ENCODE results near the gene BBS2. TPM values are rescaled to one million over a fixed set of nuclear protein-coding genes. Genes with fewer than 3 reads are reported as not detected.
A peak's percentile ranks its signal among the peaks of the same experiment; 100 is the strongest.
"Not testable (repeated sequence)": the region's sequence is repeated elsewhere in the genome, so short reads cannot be mapped to it uniquely, and the experiment has no call there.

BBS2 gene
- total RNA-seq, 2 experiments from 2014 or later: 8.4 to 9.6 TPM

DNA sequence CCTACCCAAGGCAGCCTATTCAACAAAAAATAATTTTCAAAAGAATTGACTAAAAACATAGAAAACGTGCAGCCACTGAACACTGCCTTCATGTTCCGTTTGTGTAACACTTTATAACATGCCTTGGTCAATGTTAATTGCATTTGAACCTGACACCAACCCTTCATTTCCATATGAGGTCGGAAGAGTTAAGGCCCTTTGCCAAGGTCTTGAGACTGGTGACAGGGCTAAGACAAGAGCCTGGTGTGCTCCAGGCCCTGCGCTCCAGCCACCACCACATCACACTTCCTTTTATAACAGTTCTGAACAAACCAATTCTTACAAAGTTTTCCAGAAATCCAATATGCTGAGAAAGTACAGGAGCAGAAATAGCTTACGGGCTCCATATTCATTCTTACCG is 4.2 kb downstream of the BBS2 start:
- H3K27ac Mint-ChIP-seq: no peak overlapping the region
- DNase-seq (no peak), ATAC-seq (no peak)
- no peak overlapping the region for H3K4me3 Mint-ChIP-seq
- no peaks in the 10 kb centered on the region for H3K36me3 Mint-ChIP-seq (ENCODE audit: low read depth)
- POLR2A ChIA-PET: no interaction called here
- CTCF ChIA-PET: interaction anchor here (1.1 to 1.6 kb wide), 2 partner anchors 11 to 61 kb away, joined by 4 read pairs; no protein-coding TSS in a partner anchor
- peaks cover 13% of the 10 kb centered on the region for H3K4me1 Mint-ChIP-seq (ENCODE audit: low read depth)
- H3K9me3 Mint-ChIP-seq (ENCODE audit: insufficient read depth): no peaks in the 10 kb centered on the region
- H3K27me3 Mint-ChIP-seq (ENCODE audit: low read depth): peaks cover 2% of the 10 kb centered on the region

DNA sequence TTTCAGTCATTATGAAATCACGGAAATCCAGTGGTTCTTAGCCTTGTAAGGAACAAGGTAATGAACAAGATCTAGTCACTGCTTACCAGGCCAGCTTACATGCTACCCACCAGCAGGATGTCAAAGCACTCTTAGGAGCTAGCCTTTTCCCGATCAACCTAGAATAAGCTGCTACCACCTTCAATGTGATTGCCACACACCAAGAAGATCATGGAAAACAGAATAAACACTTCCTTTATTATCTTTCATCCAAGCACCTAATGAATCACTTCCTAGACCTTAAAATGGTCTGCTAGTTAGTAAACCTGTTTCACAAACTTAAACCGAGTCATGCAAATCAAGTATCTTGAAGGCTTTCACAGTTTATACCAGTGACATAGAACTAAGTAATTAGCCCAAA is 5.0 kb downstream of the BBS2 start:
- ATAC-seq: no peak
- POLR2A ChIA-PET: no interaction called here
- H3K36me3 Mint-ChIP-seq (ENCODE audit: low read depth): no peaks in the 10 kb centered on the region

DNA sequence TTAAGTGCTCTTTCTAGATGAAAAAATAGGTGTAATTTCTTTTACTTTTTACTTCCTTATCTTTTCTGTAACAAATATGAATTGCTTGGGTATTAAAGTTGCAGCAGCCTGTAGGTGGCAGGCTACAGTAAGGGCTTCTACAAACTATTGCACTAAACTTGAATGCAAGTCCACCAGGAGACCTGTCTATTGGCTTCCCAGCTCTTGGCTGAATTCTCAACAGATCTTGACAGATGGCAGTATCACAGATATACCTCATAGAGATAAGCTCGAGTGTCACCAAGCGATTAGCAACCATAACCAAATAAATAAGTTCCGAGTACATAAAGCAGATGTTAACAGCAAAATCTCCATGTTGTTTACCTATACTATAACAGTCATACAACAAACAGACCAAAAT is 5.9 kb downstream of the BBS2 start:
- ChIA-PET CTCF (interaction anchor here (0.9 to 2.5 kb wide), 18 partner anchors 11 to 691 kb away, joined by 3 to 16 read pairs (median 4); partner anchors contain the start of gene HERPUD1), POLR2A (no interaction called here)
- peaks cover 2% of the 10 kb centered on the region for H3K27me3 Mint-ChIP-seq (ENCODE audit: low read depth)
- H3K4me3 Mint-ChIP-seq: no peak overlapping the region
- H3K9me3 Mint-ChIP-seq (ENCODE audit: insufficient read depth): no peaks in the 10 kb centered on the region
- peak; percentile 68 for DNase-seq
- peak; percentile 83 for ATAC-seq
- no peak overlapping the region for H3K27ac Mint-ChIP-seq
- peaks cover 3% of the 10 kb centered on the region for H3K4me1 Mint-ChIP-seq (ENCODE audit: low read depth)
- H3K36me3 Mint-ChIP-seq (ENCODE audit: low read depth): no peaks in the 10 kb centered on the region

More for the DNA sequence above, 5.0 kb downstream of the BBS2 start:
- no peaks in the 10 kb centered on the region for H3K9me3 Mint-ChIP-seq (ENCODE audit: insufficient read depth)
- no peak overlapping the region for H3K27ac Mint-ChIP-seq
- no peak for DNase-seq
- H3K4me1 Mint-ChIP-seq (ENCODE audit: low read depth): peaks cover 6% of the 10 kb centered on the region
- no peak overlapping the region for H3K4me3 Mint-ChIP-seq
- CTCF ChIA-PET: interaction anchor here (0.9 to 2.5 kb wide), 13 partner anchors 12 to 690 kb away, joined by 3 to 16 read pairs (median 4); partner anchors contain the start of gene HERPUD1
- peaks cover 2% of the 10 kb centered on the region for H3K27me3 Mint-ChIP-seq (ENCODE audit: low read depth)

DNA sequence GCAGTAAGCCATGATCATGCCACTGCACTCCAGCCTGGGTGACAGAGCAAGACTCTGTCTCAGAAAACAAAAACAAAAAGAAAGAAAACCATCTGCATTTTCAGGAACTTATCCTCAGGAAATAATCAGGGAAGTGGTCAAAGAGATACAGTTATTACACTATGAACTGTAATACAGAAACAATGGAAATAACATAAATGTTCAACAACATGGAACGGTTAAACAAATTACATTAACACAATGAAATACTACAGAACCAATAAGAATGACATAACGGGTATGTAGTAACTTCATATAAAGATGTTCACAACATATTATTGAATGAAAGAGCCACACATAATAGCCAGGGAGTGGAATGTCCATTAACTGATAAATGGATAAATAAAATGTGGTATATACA is 6.7 kb downstream of the BBS2 start:
- CTCF ChIA-PET: interaction anchor here (1.2 to 2.5 kb wide), 5 partner anchors 10 to 188 kb away, joined by 3 to 16 read pairs (median 5); no protein-coding TSS in a partner anchor

DNA sequence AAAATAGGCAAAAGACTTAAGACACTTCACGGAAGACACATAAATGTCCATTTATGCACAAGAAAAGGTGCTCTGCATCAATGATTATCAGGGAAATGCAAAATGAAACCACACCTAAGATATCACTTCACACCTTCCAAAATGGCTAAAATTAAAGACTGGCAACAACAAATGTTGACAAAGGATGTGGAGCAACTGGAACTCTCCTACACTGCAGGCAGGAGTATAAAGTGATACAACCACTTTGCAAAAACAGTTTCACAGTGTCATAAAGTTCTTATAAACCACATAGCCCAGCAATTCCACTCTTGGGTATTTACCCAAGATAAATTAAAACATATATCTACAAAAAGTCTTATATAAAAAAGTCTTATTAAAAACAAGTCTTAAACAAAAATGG is 7.8 kb downstream of the BBS2 start:
- ChIA-PET CTCF (no interaction called here), POLR2A (no interaction called here)
- DNase-seq (no peak), ATAC-seq (no peak)
- no peak overlapping the region for H3K27ac Mint-ChIP-seq
- H3K4me3 Mint-ChIP-seq: no peak overlapping the region
- no peaks in the 10 kb centered on the region for H3K4me1 Mint-ChIP-seq (ENCODE audit: low read depth)
- no peaks in the 10 kb centered on the region for H3K9me3 Mint-ChIP-seq (ENCODE audit: insufficient read depth)
- H3K27me3 Mint-ChIP-seq (ENCODE audit: low read depth): no peaks in the 10 kb centered on the region
- peaks cover 2% of the 10 kb centered on the region for H3K36me3 Mint-ChIP-seq (ENCODE audit: low read depth)

More for the DNA sequence above, 6.7 kb downstream of the BBS2 start:
- no peak for DNase-seq
- ATAC-seq: no peak
- Mint-ChIP-seq H3K27ac (no peak overlapping the region), H3K36me3 (ENCODE audit: low read depth) (no peaks in the 10 kb centered on the region), H3K9me3 (ENCODE audit: insufficient read depth) (no peaks in the 10 kb centered on the region), H3K4me3 (no peak overlapping the region), H3K4me1 (ENCODE audit: low read depth) (no peaks in the 10 kb centered on the region), H3K27me3 (ENCODE audit: low read depth) (no peaks in the 10 kb centered on the region)
- POLR2A ChIA-PET: no interaction called here

DNA sequence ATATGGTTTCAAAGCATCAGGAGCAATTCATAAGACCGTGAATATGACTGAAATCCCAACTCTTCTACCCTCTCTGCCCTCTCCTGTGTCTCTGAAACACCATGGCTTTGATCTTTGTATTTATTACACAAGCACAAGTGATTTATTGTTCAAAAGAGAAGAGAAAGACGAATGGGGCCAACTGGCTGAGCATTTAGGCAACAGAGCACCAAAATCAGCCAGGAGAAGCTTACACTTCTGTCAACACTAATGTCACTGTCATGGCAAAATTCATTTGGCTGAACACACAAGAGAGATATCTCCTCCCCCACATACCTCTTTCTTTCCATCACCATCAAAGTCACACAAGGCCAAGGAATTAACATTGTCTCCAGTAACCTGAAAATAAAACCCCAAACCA is 9.3 kb downstream of the BBS2 start:
- Mint-ChIP-seq H3K27ac (no peak overlapping the region), H3K4me3 (no peak overlapping the region), H3K27me3 (ENCODE audit: low read depth) (no peaks in the 10 kb centered on the region), H3K4me1 (ENCODE audit: low read depth) (no peaks in the 10 kb centered on the region), H3K36me3 (ENCODE audit: low read depth) (peaks cover 2% of the 10 kb centered on the region), H3K9me3 (ENCODE audit: insufficient read depth) (no peaks in the 10 kb centered on the region)
- DNase-seq (no peak), ATAC-seq (no peak)
- ChIA-PET POLR2A (no interaction called here), CTCF (interaction anchor here (0.7 to 1.5 kb wide), 2 partner anchors 22 to 29 kb away, joined by 3 read pairs; no protein-coding TSS in a partner anchor)

DNA sequence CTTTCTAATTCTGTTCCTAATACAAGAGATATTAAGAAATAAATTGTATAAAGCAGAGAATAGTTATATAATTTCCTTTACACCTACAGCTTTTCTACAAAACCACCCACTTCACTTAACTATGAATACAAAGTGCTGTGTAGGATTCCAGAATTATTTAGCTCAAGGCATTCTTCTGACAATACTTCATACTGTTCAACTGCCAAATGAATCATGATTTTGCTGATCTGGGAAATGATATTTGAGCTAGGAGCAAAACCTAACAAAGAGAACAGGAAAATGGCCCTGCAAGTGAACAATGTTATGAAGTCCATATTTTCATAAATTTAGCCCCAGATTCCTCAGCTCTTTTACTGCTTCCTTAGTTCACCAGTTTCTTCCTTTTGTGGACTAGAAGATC is 12.9 kb downstream of the BBS2 start:
- peaks cover 2% of the 10 kb centered on the region for H3K36me3 Mint-ChIP-seq (ENCODE audit: low read depth)
- ChIA-PET CTCF (interaction anchor here (0.6 kb wide), 2 partner anchors 117 to 341 kb away, joined by 3 read pairs; no protein-coding TSS in a partner anchor), POLR2A (no interaction called here)

DNA sequence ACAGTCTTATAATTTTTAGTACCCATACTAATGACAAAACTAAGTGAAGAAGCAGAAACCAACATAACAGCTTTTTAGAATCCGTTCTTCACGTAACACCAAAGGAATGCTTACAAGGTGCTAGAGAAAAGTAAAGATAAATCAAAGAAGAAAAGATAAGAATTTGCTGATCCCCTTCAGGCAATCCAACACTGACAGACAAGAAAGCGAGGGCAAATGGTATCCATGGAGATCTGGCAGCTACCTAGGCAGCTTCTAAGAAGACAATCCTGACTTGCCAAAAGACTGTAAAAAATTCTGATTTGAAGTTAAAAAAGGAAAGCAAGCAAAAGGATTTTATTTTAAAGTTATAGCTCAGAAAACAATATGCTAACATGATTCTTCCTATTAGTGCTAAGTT is 14.6 kb downstream of the BBS2 start:
- H3K27me3 Mint-ChIP-seq (ENCODE audit: low read depth): no peaks in the 10 kb centered on the region
- ATAC-seq (no peak), DNase-seq (no peak)
- H3K4me3 Mint-ChIP-seq: no peak overlapping the region
- no peaks in the 10 kb centered on the region for H3K4me1 Mint-ChIP-seq (ENCODE audit: low read depth)
- ChIA-PET POLR2A (no interaction called here), CTCF (interaction anchor here (1.0 kb wide), 1 partner anchor 11 kb away, joined by 4 read pairs; no protein-coding TSS in a partner anchor)
- no peak overlapping the region for H3K27ac Mint-ChIP-seq
- peaks cover 2% of the 10 kb centered on the region for H3K36me3 Mint-ChIP-seq (ENCODE audit: low read depth)
- H3K9me3 Mint-ChIP-seq (ENCODE audit: insufficient read depth): no peaks in the 10 kb centered on the region

More for the DNA sequence above, 12.9 kb downstream of the BBS2 start:
- Mint-ChIP-seq H3K4me1 (ENCODE audit: low read depth) (no peaks in the 10 kb centered on the region), H3K9me3 (ENCODE audit: insufficient read depth) (no peaks in the 10 kb centered on the region), H3K27ac (no peak overlapping the region), H3K4me3 (no peak overlapping the region), H3K27me3 (ENCODE audit: low read depth) (no peaks in the 10 kb centered on the region)
- DNase-seq (no peak), ATAC-seq (no peak)

DNA sequence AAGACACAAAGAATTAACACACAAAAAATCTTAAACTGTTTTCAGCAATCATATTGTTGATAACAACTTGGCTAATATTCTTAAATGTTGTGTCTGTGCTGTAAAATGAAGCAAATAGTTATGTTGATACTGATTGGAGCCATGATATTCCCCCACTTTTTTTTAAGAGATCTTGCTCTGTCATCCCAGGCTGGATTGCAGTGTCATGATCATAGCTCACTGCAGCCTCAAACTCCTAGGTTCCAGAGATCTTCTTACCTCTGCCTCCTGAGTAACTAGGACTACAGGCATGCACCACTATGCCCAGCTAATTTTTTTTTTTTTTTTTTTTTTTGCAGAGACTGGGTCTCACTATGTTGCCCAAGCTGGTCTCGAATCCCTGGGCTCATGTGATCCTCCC is 26.0 kb downstream of the BBS2 start:
- no peak for DNase-seq
- Mint-ChIP-seq H3K9me3 (ENCODE audit: insufficient read depth) (no peaks in the 10 kb centered on the region), H3K4me3 (no peak overlapping the region), H3K4me1 (ENCODE audit: low read depth) (no peaks in the 10 kb centered on the region), H3K36me3 (ENCODE audit: low read depth) (no peaks in the 10 kb centered on the region), H3K27me3 (ENCODE audit: low read depth) (no peaks in the 10 kb centered on the region), H3K27ac (no peak overlapping the region)
- no peak for ATAC-seq
- ChIA-PET POLR2A (no interaction called here), CTCF (no interaction called here)

DNA sequence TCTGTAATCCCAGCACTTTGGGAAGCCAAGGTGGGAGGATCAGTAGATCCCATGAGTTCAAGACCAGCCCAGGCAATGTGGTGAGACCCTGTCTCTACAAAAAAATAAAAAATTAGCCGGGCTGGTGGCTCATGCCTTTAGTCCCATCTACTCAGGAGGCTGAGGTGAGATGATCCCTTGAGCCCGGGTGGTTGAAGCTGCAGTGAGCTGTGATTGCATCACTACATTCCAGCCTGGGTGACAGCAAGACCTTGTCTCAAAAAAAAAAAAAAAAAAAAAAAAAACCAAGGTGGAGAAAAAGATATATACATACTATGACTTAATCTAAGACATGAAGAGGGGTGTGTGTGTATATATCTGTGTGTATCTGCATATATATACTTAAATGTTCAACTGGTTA is 26.7 kb downstream of the BBS2 start:
- Mint-ChIP-seq H3K27ac (no peak overlapping the region), H3K4me1 (ENCODE audit: low read depth) (no peaks in the 10 kb centered on the region), H3K4me3 (no peak overlapping the region), H3K27me3 (ENCODE audit: low read depth) (no peaks in the 10 kb centered on the region), H3K9me3 (ENCODE audit: insufficient read depth) (no peaks in the 10 kb centered on the region), H3K36me3 (ENCODE audit: low read depth) (no peaks in the 10 kb centered on the region)
- CTCF ChIA-PET: no interaction called here
- DNase-seq: no peak
- POLR2A ChIA-PET: no interaction called here
- ATAC-seq: no peak

DNA sequence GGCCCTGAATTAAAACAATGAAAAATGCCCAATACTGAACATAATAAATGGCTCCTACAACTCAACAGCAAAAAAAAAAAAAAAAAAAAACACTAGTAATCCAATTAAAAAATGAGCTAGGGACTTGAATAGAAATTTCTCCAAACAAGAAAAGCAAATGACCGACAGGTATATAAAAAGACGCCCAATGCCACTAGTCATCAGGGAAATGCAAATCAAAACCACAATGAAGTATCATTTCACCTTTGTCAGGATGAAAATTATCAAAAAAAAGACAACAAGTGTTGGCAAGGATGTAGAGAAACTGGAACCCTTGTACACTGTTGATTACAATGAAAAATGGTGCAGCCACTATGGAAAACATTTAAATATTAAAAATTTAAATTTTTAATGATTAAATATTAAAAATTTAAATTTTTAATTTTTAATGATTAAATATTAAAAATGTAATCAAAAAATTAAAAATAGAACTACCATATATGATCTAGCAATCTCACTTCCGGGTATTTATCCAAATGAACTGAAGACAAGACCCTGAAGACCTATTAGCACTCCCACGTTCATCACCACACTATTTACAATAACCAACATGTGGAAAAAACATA is 28.1 kb downstream of the BBS2 start:
- no peaks in the 10 kb centered on the region for H3K27me3 Mint-ChIP-seq (ENCODE audit: low read depth)
- ChIA-PET CTCF (no interaction called here), POLR2A (no interaction called here)
- no peaks in the 10 kb centered on the region for H3K4me1 Mint-ChIP-seq (ENCODE audit: low read depth)
- ATAC-seq (no peak), DNase-seq (no peak)
- no peak overlapping the region for H3K4me3 Mint-ChIP-seq
- no peaks in the 10 kb centered on the region for H3K36me3 Mint-ChIP-seq (ENCODE audit: low read depth)
- no peaks in the 10 kb centered on the region for H3K9me3 Mint-ChIP-seq (ENCODE audit: insufficient read depth)
- no peak overlapping the region for H3K27ac Mint-ChIP-seq

DNA sequence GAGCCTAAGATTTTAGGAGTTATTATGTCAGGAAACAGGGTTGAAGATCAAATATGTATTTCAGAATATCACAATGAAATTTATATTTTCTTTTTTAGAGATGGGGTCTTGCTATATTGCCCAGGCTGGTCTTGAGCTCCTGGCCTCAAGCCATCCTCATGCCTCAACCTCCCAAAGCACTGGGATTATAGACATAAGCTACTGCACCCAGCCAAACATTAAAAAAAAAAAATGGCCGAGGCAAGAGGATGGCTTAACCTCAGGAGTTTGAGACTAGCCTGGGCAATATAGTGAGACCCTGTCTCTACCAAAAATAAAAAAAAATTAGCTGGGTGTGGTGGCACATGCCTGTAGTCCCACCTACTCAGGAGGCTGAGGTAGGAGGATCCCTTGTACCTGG is 31.0 kb downstream of the BBS2 start:
- H3K9me3 Mint-ChIP-seq (ENCODE audit: insufficient read depth); H3K36me3 Mint-ChIP-seq (ENCODE audit: low read depth); H3K27ac Mint-ChIP-seq; ATAC-seq; DNase-seq; H3K4me1 Mint-ChIP-seq (ENCODE audit: low read depth); H3K4me3 Mint-ChIP-seq; POLR2A ChIA-PET; H3K27me3 Mint-ChIP-seq (ENCODE audit: low read depth): not testable (repeated sequence)
- CTCF ChIA-PET: interaction anchor here (1.3 to 1.4 kb wide), 2 partner anchors 18 to 22 kb away, joined by 3 read pairs; no protein-coding TSS in a partner anchor
